ENCODE data around the gene HORMAD2.
"Not testable (repeated sequence)": the region's sequence is repeated elsewhere in the genome, so short reads cannot be mapped to it uniquely, and the experiment has no call there.

DNA sequence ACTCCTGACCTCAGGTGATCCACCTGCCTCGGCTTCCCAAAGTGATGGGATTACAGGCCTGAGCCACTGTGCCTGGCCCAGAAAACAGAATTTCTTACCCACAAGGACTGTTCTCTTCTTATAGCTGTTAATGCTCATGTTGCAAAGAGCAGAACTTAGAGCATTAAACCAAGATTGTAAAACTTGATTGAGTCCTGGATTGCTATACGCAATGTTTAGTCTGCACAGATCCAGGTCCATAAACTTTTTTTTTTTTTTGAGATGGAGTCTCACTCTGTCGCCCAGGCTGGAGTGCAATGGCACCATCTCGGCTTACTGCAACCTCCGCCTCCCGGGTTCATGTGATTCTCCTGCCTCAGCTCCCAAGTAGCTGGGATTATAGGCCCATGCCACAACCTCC, 19.2 kb upstream of the HORMAD2 start:
- TF ChIP-seq, protein P1, sequence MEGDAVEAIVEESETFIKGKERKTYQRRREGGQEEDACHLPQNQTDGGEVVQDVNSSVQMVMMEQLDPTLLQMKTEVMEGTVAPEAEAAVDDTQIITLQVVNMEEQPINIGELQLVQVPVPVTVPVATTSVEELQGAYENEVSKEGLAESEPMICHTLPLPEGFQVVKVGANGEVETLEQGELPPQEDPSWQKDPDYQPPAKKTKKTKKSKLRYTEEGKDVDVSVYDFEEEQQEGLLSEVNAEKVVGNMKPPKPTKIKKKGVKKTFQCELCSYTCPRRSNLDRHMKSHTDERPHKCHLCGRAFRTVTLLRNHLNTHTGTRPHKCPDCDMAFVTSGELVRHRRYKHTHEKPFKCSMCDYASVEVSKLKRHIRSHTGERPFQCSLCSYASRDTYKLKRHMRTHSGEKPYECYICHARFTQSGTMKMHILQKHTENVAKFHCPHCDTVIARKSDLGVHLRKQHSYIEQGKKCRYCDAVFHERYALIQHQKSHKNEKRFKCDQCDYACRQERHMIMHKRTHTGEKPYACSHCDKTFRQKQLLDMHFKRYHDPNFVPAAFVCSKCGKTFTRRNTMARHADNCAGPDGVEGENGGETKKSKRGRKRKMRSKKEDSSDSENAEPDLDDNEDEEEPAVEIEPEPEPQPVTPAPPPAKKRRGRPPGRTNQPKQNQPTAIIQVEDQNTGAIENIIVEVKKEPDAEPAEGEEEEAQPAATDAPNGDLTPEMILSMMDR (conservative IDR thresholded peaks at IDR 0.05 in 1 of 2, IDR thresholded peaks at IDR 0.05 in 1 of 2; ENCODE audit: extremely low read depth in 1 of 2, insufficient read depth in 1 of 2, low read depth in 1 of 2, low read length in 2 of 2): not testable (repeated sequence)
- TF ChIP-seq EZH2 (IDR thresholded peaks at IDR 0.05; ENCODE audit: borderline replicate concordance, low read length): not testable (repeated sequence)
